AG04450 (cell line): ENCODE results near the gene TFB2M. TPM values are rescaled to one million over a fixed set of nuclear protein-coding genes. Genes with fewer than 3 reads are reported as not detected.

Source experiments
- CTCF ChIA-PET: fragments of 300-600, 350-600 bp; formaldehyde crosslinking; extraction: SDS; loops from one replicate; lab custom pipeline; 2022; ENCODE audit warnings: antibody characterized with exemption, inconsistent platforms; lab: Charles Lee
- POLR2A ChIA-PET: fragments of 350-600 bp; formaldehyde crosslinking; extraction: SDS; loops from one replicate; lab custom pipeline; 2021; ENCODE audit warnings: antibody characterized with exemption, inconsistent platforms; lab: Yijun Ruan, JAX
- DNase-seq: peaks from one replicate; pipeline ENCODE4 v3.0.0-alpha.2; 2011; ENCODE audit warnings: low read depth, low spot score
- H3K27ac ChIP-seq: one replicate; pipeline ENCODE4 v1.5.1; 2012; ENCODE audit warnings: low read depth, low read length, control low read depth
- H3K27me3 ChIP-seq: one replicate; pipeline ENCODE4 v1.6.0; 2012; ENCODE audit warnings: low read length; ENCODE audit not compliant: control insufficient read depth, insufficient read depth
- H3K4me3 ChIP-seq: 2 replicates; pipeline ENCODE4 v1.5.1; 2011; ENCODE audit warnings: mild to moderate bottlenecking, low read depth, low read length, control low read depth
- H3K9me3 ChIP-seq: 2 replicates; pipeline ENCODE4 v1.5.1; 2012; ENCODE audit warnings: low read length; ENCODE audit not compliant: control insufficient read depth, insufficient read depth
- polyA minus RNA-seq: library from RNA; depleted of rRNA, polyadenylated mRNA; stranded (reverse); fragments of >200 nt; gene quantifications from 2 replicates; pipeline ENCODE4 v1.2.3, GENCODE V29; 2011; rRNA and poly(A)+ RNA removed
- polyA plus RNA-seq: library from polyadenylated mRNA; depleted of rRNA; stranded (reverse); fragments of >200 nt; gene quantifications from 2 replicates; pipeline ENCODE4 v1.2.3, GENCODE V29; 2011; rRNA removed
- TF ChIP-seq, protein P1 (sequence below): IDR thresholded peaks from 2 replicates; pipeline ENCODE4 v1.5.1; 2011; ENCODE audit warnings: low read depth, low read length, control low read depth, inconsistent platforms

TFB2M gene, protein sequence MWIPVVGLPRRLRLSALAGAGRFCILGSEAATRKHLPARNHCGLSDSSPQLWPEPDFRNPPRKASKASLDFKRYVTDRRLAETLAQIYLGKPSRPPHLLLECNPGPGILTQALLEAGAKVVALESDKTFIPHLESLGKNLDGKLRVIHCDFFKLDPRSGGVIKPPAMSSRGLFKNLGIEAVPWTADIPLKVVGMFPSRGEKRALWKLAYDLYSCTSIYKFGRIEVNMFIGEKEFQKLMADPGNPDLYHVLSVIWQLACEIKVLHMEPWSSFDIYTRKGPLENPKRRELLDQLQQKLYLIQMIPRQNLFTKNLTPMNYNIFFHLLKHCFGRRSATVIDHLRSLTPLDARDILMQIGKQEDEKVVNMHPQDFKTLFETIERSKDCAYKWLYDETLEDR
- 16.7 and 23.2 TPM in 2 replicates for polyA plus RNA-seq
- 5.7 and 6.9 TPM in 2 replicates for polyA minus RNA-seq

DNA sequence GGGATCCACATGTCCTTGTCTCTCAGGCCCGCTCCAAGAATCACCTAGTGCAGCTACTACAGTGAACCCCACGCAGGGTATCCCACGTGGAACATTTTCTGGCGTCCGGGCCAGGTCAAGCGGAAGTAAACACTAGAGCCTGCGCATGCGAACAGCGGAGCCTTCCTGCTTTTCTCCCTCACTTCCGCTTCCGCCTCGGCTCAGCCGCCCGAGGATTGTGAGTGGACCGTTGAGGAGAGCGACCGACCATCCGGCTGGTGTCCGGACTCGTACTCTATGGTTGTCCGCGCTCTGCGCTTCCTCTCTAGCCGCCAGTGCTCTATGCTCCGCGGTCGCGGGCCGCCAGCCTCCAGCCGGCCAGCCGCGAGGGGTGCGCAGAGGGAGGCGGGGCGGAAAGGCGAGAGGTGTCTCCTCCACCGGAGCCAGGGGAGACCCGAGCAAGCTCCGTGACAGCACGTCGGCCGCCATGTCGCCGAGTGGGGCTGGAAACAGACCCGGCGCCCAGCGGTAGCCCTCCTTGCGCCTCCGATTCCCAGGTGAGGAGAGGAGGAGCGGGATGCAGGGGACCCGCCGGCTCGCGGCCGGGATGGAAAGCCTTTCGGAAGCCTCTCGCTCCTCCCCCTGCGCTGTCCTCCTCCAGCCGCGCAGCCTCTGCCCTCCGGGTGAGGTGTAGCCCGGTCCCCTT, at the start of gene TFB2M, which contains the start of gene CNST:
Gene TFB2M (minus strand): TSS at position 134 of the 685 bp plus-strand sequence. CDS start 123 bp downstream, at position 11.
Gene CNST (plus strand): TSS at position 329 of the 685 bp plus-strand sequence. CDS start 25,107 bp downstream, outside the sequence.
- ChIA-PET CTCF (interaction anchor here (1.0 to 1.6 kb wide), 5 partner anchors 66 to 138 kb away, joined by 3 to 9 read pairs (median 3); no protein-coding TSS in a partner anchor), POLR2A (interaction anchor here (2.3 kb wide), 1 partner anchor 42 kb away, joined by 6 read pairs; no protein-coding TSS in a partner anchor)
- TF ChIP-seq, protein P1, sequence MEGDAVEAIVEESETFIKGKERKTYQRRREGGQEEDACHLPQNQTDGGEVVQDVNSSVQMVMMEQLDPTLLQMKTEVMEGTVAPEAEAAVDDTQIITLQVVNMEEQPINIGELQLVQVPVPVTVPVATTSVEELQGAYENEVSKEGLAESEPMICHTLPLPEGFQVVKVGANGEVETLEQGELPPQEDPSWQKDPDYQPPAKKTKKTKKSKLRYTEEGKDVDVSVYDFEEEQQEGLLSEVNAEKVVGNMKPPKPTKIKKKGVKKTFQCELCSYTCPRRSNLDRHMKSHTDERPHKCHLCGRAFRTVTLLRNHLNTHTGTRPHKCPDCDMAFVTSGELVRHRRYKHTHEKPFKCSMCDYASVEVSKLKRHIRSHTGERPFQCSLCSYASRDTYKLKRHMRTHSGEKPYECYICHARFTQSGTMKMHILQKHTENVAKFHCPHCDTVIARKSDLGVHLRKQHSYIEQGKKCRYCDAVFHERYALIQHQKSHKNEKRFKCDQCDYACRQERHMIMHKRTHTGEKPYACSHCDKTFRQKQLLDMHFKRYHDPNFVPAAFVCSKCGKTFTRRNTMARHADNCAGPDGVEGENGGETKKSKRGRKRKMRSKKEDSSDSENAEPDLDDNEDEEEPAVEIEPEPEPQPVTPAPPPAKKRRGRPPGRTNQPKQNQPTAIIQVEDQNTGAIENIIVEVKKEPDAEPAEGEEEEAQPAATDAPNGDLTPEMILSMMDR: no peak

DNA sequence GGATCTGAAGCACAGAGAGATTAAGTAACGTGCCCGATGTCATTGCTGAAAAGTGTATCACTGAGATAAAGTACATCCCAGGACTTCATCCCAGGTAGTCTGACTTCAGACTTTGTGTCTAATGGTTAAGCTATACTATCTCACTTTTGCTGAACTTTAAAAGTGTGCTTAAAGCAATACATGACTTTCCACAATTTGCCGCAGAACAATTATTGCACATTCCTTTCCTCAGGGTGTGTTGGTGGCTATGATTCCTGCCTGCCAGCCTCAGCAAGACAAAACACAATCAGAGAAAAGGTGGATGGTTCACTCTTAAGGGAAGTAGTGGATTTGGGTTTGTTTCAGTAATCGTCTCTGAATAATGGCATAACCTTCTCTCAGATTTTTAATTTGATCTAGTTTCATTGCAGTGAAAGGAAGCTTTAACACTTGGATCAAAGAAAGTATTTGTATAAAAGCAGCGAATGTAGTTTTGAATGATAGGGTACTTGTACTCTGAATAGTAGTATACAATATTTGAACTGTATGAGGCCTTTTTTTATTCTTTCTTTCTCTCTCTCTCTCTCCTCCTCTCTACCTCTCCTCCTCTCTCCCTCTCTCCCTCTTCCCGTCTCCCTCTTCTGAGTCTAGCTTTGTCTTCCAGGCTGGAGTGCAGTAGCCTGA, 47.2 kb upstream of the TFB2M start:
- TF ChIP-seq, protein P1: no peak
- POLR2A ChIA-PET: interaction anchor here (0.6 kb wide), 1 partner anchor 19 kb away, joined by 3 read pairs; no protein-coding TSS in a partner anchor
- no peaks in the 10 kb centered on the region for H3K9me3 ChIP-seq
- DNase-seq: no peak
- no peak overlapping the region for H3K27ac ChIP-seq
- CTCF ChIA-PET: no interaction called here
- H3K27me3 ChIP-seq: no peaks in the 10 kb centered on the region
- no peak overlapping the region for H3K4me3 ChIP-seq

More for the DNA sequence above, at the start of gene TFB2M, which contains the start of gene CNST:
- Histone ChIP-seq H3K4me3 (peak within 1 kb of the TSS; percentile 98), H3K27ac (peak within 1 kb of the TSS; percentile 93), H3K27me3 (no peaks in the 10 kb centered on the region), H3K9me3 (peaks cover 4% of the 10 kb centered on the region; the same call in 1 of the 2 replicates)
- DNase-seq: peak; percentile 98

DNA sequence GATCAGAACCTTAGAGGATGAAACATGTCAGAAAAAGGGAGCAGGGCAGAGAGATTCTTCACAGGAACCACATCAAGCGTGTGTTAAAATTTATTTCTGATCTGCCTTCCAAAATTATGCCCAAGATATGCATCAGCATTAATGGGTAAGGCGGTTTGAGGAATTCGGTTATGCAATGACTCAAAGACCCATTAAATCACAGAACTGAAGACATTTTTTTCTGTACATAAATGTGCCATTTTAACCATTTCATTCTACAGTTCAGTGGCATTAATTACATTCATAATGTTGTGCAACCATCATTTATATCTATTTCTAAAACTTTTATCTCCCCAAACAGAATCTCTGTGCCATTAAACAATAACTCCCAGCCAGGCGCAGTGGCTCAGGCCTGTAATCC, 43.6 kb upstream of the TFB2M start:
- ChIA-PET POLR2A (no interaction called here), CTCF (interaction anchor here (0.6 kb wide), 1 partner anchor 9 kb away, joined by 3 read pairs; no protein-coding TSS in a partner anchor)
- no peak for DNase-seq
- Histone ChIP-seq H3K4me3 (no peak overlapping the region), H3K27me3 (no peaks in the 10 kb centered on the region), H3K27ac (peak overlapping the region; percentile 87), H3K9me3 (peaks cover 15% of the 10 kb centered on the region)
- TF ChIP-seq, protein P1: no peak

DNA sequence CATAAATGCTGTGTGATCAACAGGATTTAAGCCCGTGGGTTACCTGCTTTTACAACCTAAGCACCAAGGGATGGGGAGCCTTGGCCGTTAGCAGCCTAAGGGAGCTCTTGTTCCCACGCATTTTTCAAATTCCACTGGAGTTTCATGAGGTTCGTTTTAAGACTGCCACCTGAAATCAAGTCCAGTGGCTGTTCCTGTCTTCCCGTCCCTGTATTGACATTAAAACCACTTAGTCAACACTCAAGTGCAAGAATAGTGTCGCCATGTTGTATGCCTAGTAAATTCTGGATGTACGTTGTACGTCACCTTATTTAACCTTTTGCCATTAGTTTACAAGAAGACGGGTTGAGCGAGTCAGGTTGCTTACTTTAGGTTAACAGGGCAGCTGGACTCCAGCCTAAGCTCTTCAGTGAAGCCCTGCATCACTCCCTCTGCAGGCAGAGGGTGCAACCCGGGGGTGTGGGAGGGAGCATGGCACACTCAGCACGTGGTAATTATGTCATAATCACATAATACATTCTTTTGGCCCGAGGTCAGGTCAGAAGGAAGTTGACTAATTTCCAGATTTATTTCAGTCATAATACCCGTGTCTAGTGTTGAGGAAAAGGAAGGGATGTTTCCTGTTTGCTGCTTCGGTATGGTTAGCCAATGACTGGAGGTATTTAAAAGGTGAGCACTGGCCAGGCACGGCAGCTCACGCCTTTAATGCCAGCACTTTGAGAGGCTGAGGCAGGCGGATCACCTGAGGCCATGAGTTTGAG, 42.7 kb upstream of the TFB2M start:
- Histone ChIP-seq H3K9me3 (peaks cover 18% of the 10 kb centered on the region), H3K27ac (peak overlapping the region; percentile 87), H3K4me3 (no peak overlapping the region), H3K27me3 (no peaks in the 10 kb centered on the region)
- POLR2A ChIA-PET: interaction anchor here (0.6 to 1.3 kb wide), 5 partner anchors 12 to 160 kb away, joined by 3 to 6 read pairs (median 3); partner anchors contain the start of genes CNST and TFB2M
- TF ChIP-seq, protein P1: peak; percentile 33; the same call in 1 of the 2 replicates
- peak; percentile 88 for DNase-seq
- CTCF ChIA-PET: interaction anchor here (0.6 to 1.3 kb wide), 3 partner anchors 9 to 13 kb away, joined by 3 to 6 read pairs (median 3); no protein-coding TSS in a partner anchor
